ENCODE data around the gene DPY19L3.
"Not testable (repeated sequence)": the region's sequence is repeated elsewhere in the genome, so short reads cannot be mapped to it uniquely, and the experiment has no call there.

DPY19L3 gene

DNA sequence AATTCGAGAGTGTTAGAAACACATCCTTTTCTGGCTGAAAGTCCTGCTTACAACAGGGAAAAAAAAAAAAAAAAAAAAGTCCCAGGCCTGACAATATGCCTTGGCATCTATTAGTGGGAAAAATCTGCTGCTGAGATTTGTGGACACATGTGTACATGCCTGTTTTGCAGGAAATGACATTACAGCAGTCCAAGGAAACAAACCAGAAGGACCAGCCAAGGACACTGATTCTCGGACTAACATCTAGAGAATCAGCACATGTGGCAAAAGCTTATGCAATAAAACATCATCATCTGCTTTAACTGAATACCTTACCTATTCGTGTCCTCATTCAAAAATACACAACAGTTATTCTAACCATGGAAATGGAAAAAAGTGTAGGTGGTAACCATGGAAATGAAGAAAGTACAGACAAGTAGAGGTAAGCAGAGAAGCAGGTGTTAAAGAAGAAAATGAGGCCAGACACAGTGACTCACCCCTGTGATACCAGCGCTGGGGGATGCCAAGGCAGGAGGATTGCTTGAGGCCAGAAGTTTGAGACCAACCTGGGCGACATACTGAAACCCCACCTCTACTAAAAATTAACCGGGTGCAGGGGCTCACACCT lies 9.4 kb upstream of the DPY19L3 start:
- no peak for DNase-seq

DNA sequence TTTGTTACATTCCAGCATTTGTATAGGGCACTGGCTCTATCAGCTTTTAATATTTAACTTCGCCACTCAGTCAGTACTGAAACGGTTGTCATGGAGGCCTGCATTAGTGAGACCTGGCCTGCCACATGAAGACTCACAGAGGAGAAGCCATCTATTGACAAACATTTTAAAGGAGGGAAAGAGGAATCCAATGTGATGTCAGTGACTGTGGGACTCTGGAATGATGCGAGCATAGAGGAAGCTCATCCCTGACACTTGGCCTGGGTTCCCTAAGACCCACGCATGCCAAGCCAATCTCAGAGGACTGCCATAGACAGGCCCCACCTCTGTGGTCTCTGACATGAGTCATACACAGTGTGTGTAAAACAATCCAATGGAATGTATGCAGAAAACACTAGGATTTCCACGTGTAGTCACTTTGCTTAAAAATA lies 7.9 kb upstream of the DPY19L3 start:
- DNase-seq = no peak

DNA sequence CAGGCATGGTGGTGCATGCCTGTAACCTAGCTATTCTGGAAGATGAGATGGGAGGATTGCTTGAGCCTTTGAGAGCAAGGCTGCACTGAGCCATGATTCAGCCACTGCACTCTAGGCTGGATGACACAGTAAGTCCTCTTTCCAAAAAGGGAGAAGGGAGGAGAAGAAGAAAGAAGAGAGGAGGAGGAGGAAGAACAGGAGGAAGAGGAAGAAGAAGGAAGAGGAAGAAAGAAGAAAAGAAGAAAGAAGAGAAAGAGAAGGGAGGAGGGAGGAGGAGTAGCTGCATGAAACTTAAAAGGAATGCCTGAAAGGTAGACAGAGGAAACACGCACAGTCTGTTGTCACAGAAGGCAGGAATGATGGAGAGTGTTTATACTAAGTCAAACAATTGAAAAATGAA lies 3.6 kb upstream of the DPY19L3 start:
- DNase-seq = no peak

GRCh38 chr19:32403291-32403995 lies 2.1 kb upstream of the DPY19L3 start:
- DNase-seq = no peak

DNA sequence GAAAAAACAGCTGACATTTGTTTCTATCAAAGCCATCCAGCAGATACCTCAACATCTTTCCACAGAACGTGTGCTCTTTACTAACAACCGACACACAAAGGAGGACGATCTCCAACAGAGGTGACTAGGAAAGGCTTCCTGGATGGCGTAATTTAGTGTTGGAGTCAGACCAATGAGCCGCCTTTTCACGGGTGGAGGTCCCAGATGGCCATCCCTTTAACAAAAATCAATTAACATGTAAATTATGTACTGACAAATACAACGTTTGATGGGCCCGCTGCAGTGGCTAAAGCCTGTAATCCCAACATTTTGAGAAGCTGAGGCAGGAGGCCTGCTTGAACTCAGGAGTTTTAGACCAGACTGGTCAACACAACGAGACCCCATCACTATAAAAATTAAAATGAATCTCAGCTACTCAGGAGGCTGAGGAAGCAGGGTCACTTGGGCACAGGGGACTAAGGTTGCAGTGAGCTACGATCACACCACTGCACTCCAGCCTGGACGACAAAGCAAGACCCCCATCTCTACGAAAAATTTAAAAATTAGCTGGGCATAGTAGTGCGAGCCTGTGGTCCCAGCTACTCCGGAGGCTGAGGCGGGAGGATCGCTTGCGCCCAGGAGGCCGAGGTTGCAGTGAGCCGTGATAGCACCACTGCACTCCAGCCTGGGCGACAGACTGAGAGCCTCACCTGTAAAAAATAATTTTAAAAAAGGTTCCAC lies 1.2 kb upstream of the DPY19L3 start:
- no peak for DNase-seq

DNA sequence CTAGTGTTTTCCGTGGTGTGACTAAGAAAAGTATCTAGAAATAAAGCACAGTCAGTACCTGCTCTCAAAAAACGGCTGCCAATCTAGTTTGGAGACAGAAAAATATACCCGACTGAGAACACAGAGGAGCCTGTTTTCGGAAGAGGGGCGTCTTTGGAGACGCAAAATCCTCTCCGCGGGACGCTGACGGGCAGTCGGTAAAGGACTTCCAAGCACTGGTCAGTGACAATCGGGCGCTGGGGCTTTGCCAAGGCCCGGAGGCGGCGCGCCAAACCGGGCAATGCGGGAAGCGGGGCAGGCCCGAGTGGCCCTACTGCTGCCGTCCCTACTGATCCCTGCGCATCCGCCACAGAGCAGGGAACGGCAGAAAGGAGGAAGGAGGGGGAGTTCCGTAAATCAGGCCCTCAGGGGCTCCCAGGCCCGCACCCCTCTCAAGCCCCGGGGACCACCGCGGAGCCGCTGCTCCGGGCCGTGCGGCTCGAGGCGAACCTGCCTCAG lies 588 bp upstream of the DPY19L3 start:
- DNase-seq = no peak

GRCh38 chr19:32406161-32407003 lies 812 bp downstream of the DPY19L3 start:
- no peak for DNase-seq

DNA sequence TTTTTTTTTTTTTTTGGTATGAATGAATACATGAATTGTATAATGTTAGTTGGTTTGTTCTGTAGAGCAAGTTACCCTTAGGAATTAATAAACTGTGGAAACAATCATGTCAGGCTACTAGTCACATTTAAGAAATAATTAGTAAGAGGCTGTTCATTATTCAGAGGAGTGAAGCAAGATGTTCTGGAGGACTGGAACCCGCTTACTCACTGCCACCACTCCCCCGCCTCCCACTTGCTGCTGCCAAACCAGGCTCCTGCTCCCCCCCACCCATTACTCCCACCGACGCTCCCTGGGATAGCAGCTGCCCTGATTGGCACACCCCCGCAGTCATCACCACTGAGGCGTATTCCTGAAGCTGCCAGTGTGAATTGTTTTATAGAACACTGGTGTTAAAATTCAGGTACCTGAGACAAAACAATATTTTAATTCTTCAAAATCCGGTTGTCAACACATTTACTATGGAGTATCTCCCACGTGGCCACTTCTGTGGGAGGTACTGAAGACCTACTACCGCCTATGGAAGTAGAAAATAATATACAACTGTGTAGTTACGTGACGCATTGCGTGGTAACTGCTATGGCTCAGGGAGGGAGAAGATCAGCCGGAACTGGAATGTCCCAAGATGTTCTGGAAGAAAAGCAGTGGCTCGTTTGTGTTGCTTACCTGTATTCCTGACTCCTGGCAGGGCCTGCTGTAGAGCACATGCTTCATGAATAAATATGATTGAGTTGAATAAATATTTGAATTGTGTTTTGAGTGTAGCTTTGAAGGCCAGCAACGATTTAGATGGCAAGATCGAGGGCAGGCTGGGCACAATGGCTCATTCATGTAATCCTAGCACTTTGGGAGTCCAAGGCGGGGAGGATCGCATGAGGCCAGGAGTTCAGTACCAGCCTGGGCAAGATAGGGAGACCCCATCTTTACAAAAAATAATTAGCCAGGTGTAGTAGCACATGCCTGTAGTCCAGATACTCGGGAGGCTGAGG lies 1.7 kb downstream of the DPY19L3 start:
- no peak for DNase-seq

GRCh38 chr19:32415246-32415645 lies 9.7 kb downstream of the DPY19L3 start:
- DNase-seq = no peak

DNA sequence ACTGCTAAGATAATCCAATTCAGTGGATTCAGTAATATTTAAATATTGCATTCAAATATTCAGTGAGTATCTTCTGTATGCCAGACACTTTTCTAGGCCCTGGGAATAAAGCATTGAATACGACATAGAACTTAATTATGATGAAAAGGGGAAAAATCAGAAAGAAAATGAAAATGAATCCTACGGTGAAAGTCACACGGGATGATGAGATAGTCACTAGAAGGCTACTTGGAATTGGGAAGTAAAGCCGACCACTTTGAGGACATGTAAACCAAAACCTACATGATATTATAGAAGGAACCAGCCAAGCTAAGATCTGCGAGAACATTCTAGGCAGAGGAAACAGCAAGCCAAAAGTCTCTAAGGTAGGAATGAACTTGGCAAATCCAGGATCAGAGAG lies 10.1 kb downstream of the DPY19L3 start:
- no peak for DNase-seq

- DNase-seq = no peak
Measured at GRCh38 chr19:32416749-32417456, 11.3 kb downstream of the DPY19L3 start.

- no peak for DNase-seq
Measured at GRCh38 chr19:32418155-32418554, 12.6 kb downstream of the DPY19L3 start.

DNA sequence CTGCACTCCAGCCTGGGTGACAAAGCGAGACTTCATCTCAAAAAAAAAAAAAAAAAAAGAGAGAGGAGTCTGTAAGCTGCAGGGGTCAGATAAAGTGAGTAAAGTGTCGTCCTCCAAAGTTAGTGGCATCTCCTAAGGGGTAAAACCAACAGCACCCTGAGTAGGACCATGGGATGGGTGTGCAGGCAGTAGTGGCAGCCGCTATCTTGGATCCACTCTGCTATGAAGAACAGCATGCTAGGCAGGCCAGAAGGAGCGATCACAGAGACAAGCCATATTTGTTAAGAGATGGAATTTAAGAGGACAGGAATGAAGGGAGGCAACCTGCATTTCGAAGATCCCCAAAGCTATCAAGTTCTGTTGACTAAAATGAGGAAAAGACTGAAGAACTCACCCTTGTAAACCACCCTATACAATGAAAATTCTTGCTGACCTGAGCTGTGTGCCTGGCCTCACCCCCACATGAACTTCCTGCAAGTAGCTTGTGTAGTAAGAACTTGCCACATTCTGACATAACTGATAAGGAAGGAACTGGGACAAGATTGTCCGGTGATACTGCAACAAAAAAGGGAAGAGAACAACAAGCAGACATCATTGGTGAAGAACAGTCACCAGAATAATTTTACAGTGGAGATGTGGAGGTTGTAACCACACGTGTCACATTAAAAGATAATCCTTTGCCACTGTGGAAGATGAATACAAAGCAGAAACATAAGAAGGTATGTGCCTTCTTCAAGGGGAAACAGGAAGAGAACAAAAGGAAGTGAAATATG lies 16.2 kb downstream of the DPY19L3 start:
- DNase-seq = no peak

DNA sequence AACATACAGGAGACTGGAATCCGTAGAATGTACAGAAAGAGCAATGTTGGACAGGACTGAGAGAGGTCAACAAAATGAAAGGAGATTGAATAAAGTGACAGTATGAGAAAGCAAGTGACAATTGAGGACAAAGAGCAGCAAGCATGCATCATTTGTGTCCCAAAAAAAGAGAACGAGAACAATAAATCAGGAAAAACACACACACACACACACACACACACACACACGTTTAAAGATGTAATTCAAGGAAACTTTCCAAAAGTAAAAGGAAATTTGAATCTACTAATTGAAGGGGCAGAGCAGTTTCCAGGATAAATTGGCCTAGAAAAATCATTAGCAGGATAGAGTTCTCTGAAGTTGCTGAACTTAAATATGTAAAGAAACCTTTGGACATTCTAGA lies 16.9 kb downstream of the DPY19L3 start:
- no peak for DNase-seq

DNA sequence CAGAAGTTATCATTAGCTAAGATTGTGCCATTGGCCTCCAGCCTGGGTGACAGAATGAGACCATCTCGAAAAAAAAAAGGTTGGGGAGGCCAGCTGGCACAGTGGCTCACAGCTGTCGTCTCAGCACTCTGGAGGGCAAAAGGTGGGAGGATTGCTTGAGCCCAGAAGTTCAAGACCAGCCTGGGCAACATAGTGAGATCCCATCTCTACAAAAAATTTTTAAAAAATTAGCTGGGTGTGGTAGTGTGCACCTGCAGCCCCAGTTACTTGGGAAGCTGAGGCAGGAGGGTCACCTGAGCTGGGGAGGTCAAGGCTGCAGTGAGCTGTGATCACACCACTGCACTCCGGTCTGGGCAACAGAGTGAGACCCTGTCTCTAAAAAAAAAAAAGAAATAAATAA lies 18.4 kb downstream of the DPY19L3 start:
- DNase-seq = not testable (repeated sequence)

DNA sequence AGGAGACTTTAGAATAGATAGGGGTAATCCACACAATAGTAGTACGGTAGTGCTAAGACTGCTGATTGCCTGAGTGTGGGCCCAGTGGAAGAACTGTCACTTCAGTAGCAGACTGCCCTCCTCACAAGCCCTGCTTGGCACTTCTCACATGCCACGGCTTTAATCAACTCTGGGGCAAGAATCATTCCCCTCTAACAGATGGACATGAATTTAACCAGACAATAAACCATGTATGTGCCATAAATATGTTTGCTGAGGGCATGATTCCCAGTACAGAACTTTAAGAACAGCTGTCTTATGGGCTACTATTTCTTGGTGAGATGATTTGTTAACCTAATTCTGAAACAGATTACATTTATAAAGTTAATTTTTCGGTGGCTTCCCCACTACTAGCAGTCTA lies 22.0 kb downstream of the DPY19L3 start:
- no peak for DNase-seq

DNA sequence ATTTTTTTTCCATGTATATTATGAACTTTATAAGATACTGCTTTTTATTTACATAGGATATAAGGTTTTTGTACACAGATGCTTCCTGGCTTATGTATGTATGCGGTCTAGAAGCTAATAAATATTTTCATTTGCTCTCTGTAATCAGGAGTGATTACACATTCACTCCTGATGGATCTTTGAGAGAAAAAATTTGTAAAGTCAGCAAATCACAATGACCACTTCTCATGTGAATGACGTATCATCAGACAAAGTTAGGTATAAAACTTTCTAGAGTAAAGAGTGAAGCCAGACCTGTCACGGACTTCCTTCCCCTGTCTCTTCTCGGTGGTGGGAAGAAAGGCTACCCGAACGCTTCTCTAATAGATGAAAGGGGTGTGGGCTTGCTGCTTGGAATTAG lies 31.1 kb downstream of the DPY19L3 start:
- no peak for DNase-seq

- DNase-seq = no peak
Measured at GRCh38 chr19:32437096-32437495, 31.5 kb downstream of the DPY19L3 start.

DNA sequence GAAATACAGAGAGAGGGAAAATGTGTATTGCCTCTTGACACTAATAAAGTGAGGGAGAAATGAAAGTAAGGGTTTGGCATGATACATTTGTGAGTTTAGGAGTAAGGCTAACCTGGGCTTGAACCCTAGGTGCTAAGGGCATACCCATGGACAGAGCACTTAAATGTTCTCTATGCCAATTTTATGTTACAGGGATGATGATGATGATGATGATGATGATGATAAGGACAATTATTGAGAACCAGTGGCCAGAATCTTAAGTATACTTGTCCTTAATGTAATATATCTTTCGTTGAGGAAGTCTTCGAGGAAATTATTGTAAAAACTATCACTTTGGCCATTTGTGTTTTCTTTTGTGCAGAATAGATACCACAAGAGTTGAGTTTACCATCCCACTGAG lies 33.2 kb downstream of the DPY19L3 start:
- DNase-seq = no peak

GRCh38 chr19:32442650-32443049 lies 37.1 kb downstream of the DPY19L3 start:
- DNase-seq = no peak
